NCI-H526 treated with DMSO at 0.1 percent for 48 hours (cell line): ENCODE measurements around the gene STYK1.
"Not testable (repeated sequence)": the region's sequence is repeated elsewhere in the genome, so short reads cannot be mapped to it uniquely, and the experiment has no call there.

Source experiments
- DNase-seq: peaks from one replicate; lab custom pipeline; 2025; lab: John Stamatoyannopoulos, UW

STYK1 gene

DNA sequence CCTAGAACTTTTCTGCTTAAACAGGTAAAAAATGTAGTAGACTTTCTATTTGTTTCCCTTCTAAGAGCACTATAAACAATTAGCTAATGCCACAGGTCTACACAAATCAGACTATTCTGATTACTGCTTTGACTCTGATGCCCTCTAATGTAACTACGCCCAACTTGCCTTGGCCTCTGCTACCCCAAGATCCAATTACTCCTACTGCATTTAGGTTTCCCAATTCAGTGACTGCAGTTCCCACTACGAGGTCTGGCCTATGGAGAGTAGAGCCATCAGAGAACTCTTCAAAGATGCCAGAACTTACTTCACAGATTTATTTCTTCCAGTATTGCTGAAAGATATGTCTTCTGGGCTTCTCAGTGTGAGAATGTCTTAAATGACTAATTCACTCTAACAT is 15.3 kb upstream of the STYK1 start:
- DNase-seq = no peak

DNA sequence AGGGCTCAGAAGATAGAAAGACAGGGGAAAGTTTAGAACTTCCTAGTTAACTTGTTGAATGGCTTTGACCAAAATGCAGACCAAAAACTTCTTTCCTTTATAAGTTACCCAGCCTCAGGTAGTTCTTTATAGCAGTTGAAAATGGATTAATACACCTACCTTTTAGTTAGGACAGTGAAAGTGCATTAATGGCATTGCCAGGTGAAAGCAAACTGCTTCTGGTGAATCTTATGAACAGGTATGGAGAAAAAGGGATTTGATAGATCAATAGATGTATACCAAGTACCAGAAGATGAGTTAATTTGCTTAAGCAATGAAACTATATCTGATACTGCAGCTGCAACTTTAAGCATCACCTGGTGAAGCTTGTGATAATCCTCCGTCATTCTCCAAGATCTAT is 14.2 kb upstream of the STYK1 start:
- DNase-seq = no peak

DNA sequence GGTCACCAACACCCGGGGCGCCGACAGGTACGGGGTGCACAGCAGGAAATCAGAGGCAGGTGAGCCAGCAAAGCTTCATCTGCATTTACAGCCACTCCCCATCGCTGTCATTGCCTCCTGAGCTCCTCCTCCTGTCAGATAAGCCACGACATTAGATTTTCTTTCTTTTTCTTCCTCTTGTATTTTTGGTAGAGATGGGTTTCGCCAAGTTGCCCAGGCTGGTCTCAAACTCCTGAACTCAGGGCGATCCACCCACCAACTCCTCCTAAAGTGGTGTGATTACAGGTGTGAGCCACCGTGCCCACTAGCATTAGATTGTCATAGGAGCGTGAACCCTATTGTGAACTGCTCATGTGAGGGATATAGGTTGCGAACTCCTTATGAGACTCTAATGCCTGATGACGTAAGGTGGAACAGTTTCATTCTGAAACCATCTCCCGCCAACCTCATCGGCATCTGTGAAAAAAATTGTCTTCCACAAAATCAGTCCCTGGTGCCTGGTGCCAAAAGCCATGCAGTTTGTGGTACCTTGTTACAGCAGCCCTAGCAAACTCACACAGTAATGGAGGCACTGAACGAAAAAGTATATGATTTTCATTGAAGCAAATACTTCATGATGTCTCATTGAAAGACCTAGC is 1.5 kb downstream of the STYK1 start:
- no peak for DNase-seq

DNA sequence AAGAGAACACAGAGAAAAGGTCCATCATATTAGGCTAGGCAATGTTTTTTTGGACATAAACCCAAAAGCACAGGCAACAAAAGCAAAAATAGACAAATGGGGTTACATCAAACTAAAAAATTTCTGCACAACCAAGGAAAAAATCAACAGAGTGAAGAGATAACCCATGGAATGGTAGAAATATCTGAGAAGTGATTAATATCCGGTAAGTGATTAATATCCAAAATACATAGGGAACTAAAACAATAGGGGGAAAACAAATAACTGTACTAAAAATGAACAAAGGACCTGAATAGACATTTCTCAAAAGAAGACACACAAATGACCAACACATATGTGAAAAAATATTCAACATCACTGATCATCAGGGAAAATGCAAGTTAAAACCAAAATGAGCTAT is 4.3 kb downstream of the STYK1 start:
- DNase-seq = no peak

DNA sequence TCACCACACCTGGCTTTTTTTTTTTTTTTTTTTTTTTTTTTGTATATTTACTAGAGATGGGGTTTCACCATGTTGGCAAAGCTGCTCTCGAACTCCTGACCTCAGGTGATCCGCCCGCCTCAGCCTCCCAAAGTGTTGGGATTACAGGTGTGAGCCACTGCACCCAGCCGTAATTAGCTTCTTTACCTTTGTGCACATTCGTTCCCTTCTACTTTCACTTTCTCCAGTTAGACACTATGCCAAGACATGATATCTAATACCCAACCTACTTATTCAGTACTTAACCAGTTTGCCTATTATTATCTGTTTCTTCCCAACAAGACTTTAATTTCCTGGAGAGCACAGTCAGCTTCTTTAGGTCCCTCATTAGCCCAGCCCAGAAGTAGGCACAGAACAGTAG is 5.3 kb downstream of the STYK1 start:
- no peak for DNase-seq

DNA sequence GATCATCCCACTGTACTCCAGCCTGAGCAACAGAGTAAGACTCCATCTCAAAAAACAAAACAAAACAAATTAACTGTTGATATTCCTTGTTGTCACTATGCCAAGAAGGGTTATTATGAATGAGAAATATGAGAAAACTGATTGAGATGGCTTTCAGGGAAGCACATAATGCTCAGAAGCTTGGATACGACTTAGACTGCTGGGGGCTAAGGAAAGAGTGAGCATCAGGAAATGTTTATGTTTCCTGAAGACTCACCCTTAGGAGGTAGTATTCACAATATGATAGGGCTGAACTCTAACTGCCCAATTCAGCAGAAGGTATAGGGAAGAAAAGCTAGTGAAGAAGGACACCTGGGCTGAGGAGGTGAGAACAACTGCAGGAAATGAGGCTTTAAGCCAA is 6.3 kb downstream of the STYK1 start:
- DNase-seq = no peak

DNA sequence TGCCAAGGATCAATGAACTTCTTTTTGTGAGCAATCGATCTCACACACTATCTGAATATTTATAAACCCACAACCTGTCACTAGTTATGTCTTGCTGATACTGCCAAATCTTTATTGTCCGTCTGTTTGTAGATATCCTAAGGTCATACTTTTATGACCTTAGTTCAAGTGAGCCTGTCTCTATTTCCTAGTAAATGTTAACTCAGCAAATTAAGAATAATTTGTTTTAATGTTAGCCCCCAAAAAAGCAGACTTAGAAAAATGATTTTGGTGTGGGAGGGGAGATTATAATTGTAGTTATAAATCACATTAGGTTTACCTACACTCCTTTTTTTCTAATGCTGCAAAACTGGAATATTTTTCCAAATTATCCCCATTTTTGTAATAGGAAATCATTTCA is 9.4 kb downstream of the STYK1 start:
- no peak for DNase-seq

DNA sequence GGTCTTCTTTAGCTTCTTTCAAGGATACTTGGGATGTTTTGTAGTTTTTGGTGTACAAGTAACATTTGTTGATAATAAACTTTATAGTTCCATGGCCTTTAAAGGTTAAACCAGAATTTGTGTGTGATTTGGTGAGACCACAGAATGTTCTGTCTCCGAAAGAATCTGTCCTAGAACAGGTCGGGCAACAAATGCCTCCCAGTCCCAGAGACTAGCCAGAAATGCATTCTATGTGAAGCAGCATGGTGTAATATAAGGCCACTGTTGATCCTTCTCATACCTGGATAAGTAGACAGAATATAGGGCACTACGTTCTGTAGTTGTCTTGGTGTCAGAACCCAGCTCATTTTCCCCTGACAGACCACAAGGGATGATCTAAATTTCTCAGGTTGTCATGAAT is 10.0 kb downstream of the STYK1 start:
- DNase-seq = no peak

DNA sequence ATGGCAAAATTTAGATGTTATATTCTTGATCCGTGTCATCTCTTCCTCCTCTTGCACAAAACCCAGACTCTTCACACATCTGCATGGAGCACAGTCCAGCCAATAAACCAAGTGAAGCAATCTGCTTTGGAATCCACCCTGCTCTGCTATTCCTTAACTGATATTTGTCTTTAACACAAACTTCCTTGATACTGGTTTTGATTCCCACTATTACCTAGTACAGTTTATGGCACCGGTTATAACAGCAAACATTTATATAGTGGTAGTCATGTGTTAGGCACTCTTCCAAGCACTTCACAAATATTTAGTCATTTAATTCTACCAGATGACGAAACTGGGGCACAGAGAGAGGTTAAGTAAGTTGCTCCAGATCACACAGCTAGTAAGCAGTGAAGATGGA is 12.5 kb downstream of the STYK1 start:
- DNase-seq = no peak

DNA sequence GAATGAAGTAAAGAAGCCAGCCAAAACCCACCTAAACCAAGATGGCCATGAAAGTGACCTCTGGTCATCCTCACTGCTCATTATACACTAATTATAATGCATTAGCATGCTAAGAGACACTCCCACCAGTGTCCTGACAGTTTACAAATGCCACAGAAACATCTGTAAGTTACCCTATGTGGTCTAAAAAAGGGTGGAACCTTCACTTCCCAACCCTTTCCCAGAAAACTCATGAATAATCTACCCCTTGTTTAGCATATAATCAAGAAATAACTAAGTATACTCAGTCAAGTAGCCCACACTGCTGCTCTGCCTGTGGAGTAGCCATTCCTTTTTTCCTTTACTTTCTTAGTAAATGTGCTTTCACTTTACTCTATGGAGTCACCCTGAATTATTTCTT is 19.8 kb downstream of the STYK1 start:
- no peak for DNase-seq

DNA sequence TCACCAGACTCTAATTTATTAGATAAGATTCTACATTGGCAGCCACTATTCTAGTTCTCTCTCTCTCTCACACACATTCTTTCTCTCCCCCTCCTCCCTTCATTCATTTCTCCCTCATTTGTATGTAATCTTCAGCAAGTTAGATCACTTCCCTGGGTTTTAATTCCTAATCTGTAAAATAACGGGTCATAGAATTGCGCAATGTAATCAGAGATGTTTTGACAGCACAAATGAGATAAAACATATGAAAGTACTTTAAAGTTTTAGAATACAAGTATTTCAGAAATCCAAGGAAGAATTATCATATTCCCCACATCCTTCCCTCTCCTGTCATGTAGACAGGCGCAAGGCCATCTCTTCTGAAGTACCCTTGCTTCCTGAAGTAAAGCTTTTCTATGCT is 21.7 kb downstream of the STYK1 start:
- DNase-seq = no peak

DNA sequence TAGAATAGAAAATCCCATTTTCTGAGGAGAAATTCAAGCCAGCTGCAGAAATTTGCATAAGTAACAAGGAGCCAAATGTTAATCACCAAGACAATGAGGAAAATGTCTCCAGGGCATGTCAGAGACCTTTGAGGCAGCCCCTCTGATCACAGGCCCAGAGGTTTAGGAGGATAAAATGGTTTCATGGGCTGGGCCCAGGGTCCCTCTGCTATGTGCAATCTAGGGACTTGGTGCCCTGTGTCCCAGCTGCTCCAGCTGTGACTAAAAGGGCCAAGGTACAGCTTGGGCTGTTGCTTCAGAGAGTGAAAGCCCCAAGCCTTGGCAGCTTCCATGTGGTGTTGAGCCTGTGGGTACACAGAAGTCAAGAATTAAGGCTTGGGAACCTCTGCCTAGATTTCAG is 27.3 kb downstream of the STYK1 start:
- not testable (repeated sequence) for DNase-seq

DNA sequence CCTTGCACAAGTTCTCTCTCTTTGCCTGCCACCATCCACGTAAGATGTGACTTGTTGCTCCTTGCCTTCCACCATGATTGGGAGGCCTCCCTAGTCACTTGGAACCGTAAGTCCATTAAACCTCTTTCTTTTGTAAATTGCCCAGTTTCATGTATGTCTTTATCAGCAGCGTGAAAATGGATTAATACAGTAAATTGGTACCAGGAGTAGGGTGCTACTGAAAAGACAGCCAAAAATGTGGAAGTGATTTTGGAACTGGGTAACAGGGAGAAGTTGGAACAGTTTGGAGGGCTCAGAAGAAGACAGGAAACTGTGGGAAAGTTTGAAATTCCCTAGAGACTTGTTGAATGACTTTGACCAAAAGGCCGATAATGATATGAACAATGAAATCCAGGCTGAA is 27.9 kb downstream of the STYK1 start:
- no peak for DNase-seq

DNA sequence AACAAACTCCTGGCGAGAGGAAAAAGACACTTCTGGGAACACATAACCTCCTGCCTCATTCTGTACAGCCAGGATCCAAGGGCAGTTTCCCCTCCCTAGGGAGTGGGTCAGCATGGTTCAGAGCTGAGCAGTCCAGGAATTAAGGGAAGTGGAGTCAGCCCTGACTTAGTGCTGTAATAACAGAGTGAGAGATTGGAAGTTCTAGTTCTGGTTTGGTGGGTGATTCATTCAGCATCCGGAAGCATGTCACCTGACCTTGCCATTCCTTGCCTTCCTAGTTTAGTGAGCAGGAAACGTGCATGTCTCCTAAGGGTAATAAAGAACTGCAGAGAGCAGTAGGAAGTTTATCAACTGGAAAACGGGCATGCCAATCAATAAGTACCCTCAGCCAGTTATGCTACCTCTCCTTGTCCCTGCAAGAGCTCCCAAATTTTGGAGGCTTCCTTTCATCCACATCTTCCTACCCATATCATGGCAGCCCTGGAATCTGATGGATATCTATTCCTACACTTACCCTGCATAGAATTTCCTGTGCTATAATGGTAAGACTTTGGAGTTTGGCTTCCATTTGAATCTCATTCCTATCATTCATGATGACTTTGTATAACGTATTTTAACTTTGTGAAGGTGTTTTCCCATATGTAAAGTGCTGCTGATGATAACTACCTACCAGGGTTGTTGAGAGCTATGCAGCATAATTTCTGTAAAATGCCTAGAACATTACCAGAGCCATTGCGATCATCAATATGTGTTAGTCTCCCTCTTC is 31.9 kb downstream of the STYK1 start:
- no peak for DNase-seq

DNA sequence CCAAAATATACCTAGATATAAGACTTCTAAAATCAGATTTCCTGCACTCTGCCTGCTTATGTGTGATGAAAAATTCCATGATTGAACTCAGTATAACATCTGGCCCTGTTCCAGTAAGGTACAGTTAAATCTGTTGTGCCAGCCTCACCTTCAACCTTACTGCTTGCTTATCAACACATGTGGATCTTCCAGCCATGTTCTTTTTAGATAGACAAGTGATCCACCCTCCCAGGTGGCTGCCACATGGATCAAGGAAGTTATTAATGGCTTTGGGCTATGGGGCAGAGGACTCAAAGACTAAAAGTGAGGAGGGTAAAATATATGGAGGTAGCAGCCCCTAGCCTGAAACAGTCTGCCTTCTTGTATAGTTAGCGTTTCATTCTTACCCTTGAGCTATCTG is 35.1 kb downstream of the STYK1 start:
- no peak for DNase-seq

DNA sequence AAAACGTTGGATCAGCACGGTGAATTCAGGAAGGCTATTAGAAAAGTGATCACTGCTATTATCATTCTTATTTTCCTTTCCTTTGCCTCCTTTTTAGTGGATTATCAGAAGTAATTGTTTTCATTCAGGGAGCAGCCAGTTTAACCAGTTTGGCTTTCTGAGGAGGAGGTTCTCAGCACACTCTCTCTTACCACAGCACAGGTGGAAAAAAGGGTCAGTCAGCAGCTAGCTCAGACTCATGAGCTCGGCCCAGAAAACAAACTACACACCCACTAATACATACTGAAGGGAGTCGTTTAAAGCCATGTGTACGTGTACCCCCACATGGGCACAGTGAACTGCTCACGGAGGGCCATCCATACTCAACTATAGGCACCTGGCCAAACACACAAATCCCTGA is 37.2 kb downstream of the STYK1 start:
- DNase-seq = no peak

DNA sequence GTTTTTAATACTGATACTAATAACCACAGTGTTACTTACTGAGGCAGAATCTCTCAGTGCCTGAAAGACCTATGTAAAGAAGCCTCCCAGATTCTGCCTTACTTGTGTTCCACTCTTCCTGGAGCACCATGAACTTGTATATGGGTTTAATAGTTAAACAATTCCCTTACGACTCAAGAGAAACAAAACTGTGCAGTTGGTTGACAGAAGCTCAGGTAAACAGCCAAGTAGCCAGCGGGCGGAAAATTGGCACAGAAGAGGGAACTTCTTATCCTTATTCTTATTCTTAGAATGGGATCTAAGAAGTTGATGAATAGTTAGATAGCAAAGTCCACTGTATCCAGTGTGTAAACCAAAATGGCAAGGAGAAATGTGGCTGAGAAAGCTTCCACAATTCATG is 37.7 kb downstream of the STYK1 start:
- no peak for DNase-seq

DNA sequence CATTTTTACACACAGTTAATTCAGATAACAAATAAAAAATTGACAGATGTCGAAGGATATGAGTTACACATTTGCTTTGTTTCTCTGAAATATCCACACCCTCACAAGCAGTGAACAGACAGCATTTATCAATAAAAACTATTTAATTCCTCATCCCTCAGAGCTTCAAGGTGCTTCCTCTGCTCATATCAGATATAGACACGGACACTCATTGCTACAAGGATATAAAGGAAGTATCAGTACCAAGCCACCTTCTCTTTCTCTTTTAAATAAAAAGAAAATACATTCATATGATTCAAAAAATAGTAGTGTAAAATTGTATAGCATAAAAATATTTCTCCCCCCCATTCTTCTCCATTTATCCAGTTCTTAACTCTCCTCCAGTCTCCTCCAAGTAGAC is 38.5 kb downstream of the STYK1 start:
- DNase-seq = no peak

DNA sequence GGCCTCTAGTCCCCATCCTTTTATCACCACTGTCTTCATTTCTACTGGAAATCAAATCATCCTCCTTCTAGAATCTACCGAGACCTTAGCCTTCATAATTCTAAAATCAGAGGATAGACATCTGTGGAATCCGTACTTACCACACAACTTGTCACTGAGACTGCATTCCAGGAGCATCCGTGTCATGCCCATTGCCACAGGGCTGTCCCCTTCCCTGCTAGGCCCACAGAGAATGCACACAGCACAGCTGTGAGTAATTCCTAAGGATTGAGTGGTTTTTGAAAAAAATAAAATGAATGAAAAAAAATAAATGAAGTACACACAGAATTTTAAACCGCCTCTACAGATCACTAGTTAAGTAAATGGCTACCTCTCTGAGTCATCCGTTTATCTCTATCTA is 39.4 kb downstream of the STYK1 start:
- no peak for DNase-seq

DNA sequence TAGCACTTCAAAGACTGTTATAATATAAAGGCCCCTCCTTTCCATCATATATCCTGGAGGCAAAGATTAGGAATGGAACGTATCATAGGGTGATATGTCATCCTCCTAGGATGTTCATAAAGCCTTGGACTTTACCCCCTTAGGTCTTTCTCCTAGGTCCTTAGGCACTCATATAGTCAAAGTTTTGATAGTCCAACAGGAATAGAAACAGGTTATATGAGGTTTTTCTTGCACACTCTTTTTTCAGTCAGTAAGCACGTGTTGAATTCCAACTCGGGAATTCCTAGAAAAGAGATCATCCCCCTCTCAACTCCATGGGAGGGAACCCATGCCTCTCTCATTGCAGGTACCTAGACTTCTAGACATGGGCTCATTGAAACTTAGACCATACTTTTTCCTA is 40.3 kb downstream of the STYK1 start:
- no peak for DNase-seq

DNA sequence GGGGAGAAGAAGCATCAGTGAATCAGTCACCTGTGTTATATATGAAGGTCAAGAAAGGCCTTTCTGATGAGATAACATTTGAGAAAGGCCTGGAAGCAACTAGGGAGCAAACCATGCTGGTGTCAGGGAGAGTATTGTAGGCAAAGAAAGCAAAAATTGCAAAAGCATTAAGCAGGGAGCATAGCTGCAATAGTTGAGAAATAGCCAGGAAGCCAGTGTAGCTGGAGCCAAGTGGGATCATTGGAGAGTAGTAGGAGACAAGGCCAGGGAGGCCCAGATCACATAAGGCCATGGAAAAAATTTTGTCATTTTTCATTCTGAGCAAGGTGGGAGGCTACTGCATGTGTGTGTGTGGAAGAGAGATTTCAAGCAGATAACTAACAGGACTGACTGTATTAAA is 41.6 kb downstream of the STYK1 start:
- DNase-seq = no peak

DNA sequence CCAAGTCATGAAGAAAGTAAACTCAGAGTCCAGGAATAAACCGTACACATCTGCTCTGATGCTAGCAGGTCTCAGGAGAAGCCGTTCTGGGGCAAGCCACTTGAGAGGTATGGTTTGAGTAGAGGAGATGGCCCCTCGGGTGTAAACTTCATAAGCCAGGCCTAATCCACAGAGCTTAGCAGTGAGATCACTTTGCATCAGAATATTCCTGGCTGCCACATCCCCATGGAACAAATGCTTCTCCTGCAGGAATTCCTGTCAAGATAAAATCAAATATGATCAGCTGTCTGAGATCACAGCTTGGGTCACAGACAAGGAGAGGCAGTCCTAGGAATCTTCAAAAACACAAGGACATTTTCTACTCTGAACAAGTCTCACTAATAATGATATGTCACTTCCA is 49.2 kb downstream of the STYK1 start:
- DNase-seq = no peak

DNA sequence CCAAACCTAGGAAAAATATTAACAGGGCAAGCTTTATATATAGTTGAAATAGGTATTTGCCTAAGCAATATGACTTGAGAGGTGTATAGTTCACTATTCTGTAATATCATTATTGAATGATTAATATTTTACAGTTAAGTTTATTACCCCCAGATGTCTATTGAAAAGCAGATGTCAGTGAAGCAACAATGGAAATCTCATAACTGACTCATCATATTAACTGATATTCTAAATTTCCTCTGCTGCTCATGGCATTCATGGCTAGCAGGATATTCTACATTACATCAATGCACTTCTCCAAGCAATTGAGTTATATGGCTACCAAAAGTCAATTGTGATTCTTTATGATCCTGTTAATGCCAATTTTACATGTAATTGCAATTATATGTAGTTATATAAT is 50.7 kb downstream of the STYK1 start:
- no peak for DNase-seq

DNA sequence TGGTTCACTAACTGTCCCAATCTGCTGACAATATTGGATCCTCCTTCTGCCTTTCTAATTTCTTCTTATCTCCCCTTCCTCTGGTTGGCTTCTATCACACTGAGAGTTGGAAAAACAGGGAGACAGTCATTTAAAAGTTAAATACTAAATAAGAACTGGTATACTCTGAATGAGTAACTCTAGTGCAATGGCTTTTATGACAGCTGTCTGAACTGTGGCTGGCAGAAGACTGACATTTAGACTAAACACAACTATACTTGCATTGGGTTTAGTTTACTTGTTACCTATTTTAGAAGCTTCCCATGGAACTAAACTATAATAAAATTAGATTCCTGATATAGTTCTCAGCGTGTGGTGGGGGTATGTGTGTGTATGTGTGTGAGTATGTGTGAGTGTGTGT is 52.6 kb downstream of the STYK1 start:
- no peak for DNase-seq
